K562 (cell line): ENCODE measurements around the gene PEAR1. TPM values are rescaled to one million over a fixed set of nuclear protein-coding genes. Genes with fewer than 3 reads are reported as not detected.

Source experiments
- C11orf30 ChIP-seq: fragments of 450-650 bp; IDR thresholded peaks from 2 replicates; pipeline ENCODE4 v1.6.1; 2016; ENCODE audit warnings: low read depth, mild to moderate bottlenecking
- CBFB ChIP-seq: sonication (generic); formaldehyde crosslinking; IDR thresholded peaks from 2 replicates; pipeline ENCODE4 v1.4.0; 2020; ENCODE audit warnings: mild to moderate bottlenecking, missing genetic modification reagents
- HMG20A ChIP-seq: fragments of 450-650 bp; formaldehyde crosslinking; conservative IDR thresholded peaks from 2 replicates; pipeline ENCODE4 v1.4.0; 2020; ENCODE audit warnings: mild to moderate bottlenecking, mixed read lengths
- MAFK ChIP-seq: IDR thresholded peaks from 2 replicates; pipeline ENCODE4 v1.6.1; 2011; ENCODE audit warnings: low read length, improper control_type of control experiment
- MCM5 ChIP-seq: fragments of 450-650 bp; IDR thresholded peaks from 2 replicates; pipeline ENCODE4 v1.6.1; 2016; ENCODE audit warnings: low read depth
- MXI1 ChIP-seq: IDR thresholded peaks from 2 replicates; pipeline ENCODE4 v1.6.1; 2011; ENCODE audit warnings: low read depth, mild to moderate bottlenecking, improper control_type of control experiment, low read length
- NFIX ChIP-seq: fragments of 250-450 bp; sonication (Bioruptor Pico); IDR thresholded peaks from 2 replicates; pipeline ENCODE4 v1.4.0; 2020; ENCODE audit warnings: low read depth, mild to moderate bottlenecking, moderate library complexity
- POU5F1 ChIP-seq: fragments of 150-350 bp; IDR thresholded peaks from 2 replicates; pipeline ENCODE4 v1.6.1; 2014; ENCODE audit warnings: borderline replicate concordance, low read length, low read depth, mild to moderate bottlenecking; ENCODE audit not compliant: partially characterized antibody
- RBM17 ChIP-seq: fragments of 200-400 bp; formaldehyde crosslinking; IDR thresholded peaks from 2 replicates; pipeline ENCODE4 v1.6.1; 2017; ENCODE audit warnings: low read depth, mild to moderate bottlenecking, low read length, borderline replicate concordance
- SMARCE1 ChIP-seq: fragments of 450-650 bp; IDR thresholded peaks from 2 replicates; pipeline ENCODE4 v1.7.1; 2016; ENCODE audit warnings: mild to moderate bottlenecking
- SNIP1 ChIP-seq: fragments of 450-650 bp; IDR thresholded peaks from 2 replicates; pipeline ENCODE4 v1.7.1; 2017; ENCODE audit warnings: low read depth, mild to moderate bottlenecking
- TCF3 ChIP-seq: sonication (generic); formaldehyde crosslinking; IDR thresholded peaks from 2 replicates; pipeline ENCODE4 v1.4.0; 2020; ENCODE audit warnings: mild to moderate bottlenecking, missing genetic modification reagents
- XRCC5 ChIP-seq: fragments of 200-400 bp; formaldehyde crosslinking; IDR thresholded peaks from 2 replicates; pipeline ENCODE4 v1.6.1; 2017; ENCODE audit warnings: low read depth, mild to moderate bottlenecking, low read length
- YY1 ChIP-seq, 3 experiments: IDR thresholded peaks; 2 replicates each; pipeline ENCODE4 v1.6.1; 2011; ENCODE audit warnings: low read length in 2 of 3, mild to moderate bottlenecking in 2 of 3, moderate library complexity in 2 of 3, borderline replicate concordance in 1 of 3, control low read depth in 1 of 3, low read depth in 1 of 3; ENCODE audit not compliant: insufficient read depth in 3 of 3, insufficient replicate concordance in 2 of 3, control insufficient read depth in 1 of 3, insufficient read length in 1 of 3; ENCODE audit errors: extremely low read depth in 1 of 3
- ZBTB8A ChIP-seq: fragments of 450-650 bp; IDR thresholded peaks from 2 replicates; pipeline ENCODE4 v1.6.1; 2018; ENCODE audit warnings: mild to moderate bottlenecking, moderate library complexity; ENCODE audit not compliant: partially characterized antibody
- ZFX ChIP-seq: sonication (generic); formaldehyde crosslinking; IDR thresholded peaks from 2 replicates; pipeline ENCODE4 v1.8.0; 2022; ENCODE audit warnings: mild to moderate bottlenecking, missing genetic modification reagents, moderate library complexity
- ZNF133 ChIP-seq: fragments of 250-450 bp; sonication (Bioruptor Pico); IDR thresholded peaks from 2 replicates; pipeline ENCODE4 v1.4.0; 2020; ENCODE audit warnings: mild to moderate bottlenecking
- ZNF699 ChIP-seq: fragments of 250-450 bp; sonication (Bioruptor Pico); IDR thresholded peaks from 2 replicates; pipeline ENCODE4 v1.8.0; 2021; ENCODE audit warnings: mild to moderate bottlenecking, moderate library complexity; ENCODE audit not compliant: insufficient replicate concordance
- polyA plus RNA-seq, 8 experiments: library from polyadenylated mRNA; depleted of rRNA in 4 of 8; stranded (reverse) in 5 of 8; unstranded in 3 of 8; fragments of >200 nt; fragmentation: Nextera tagmentation in 2 of 8; fragmentation: Illumina TruSeq in 1 of 8; extraction: Ambion mirVana in 2 of 8; extraction: Trizol in 1 of 8; gene quantifications; 2 replicates each; pipeline versions ENCODE4 v1.2.1 to v1.2.3, GENCODE V29; 2011 to 2014; ENCODE audit warnings: inconsistent platforms in 1 of 8, missing spikeins in 1 of 8
- total RNA-seq, 7 experiments: library from RNA; depleted of rRNA in 6 of 7; stranded (reverse); fragments of >200 nt in 6 of 7; fragmentation: Illumina TruSeq in 2 of 7; extraction: Trizol in 2 of 7; gene quantifications; 2 replicates each; pipeline versions ENCODE4 v1.2.1 to v1.2.3, GENCODE V29; 2011 to 2021; ENCODE audit warnings: low replicate concordance in 1 of 7
- TF ChIP-seq, protein P1 (sequence below): fragments of 450-650 bp; IDR thresholded peaks from 2 replicates; pipeline ENCODE4 v1.6.1; 2017; ENCODE audit warnings: mild to moderate bottlenecking, moderate library complexity
- TF ChIP-seq, protein P2 (sequence below): fragments of 450-650 bp; IDR thresholded peaks from 2 replicates; pipeline ENCODE4 v1.6.1; 2016; ENCODE audit warnings: low read depth, mild to moderate bottlenecking, moderate library complexity
- TF ChIP-seq, protein P3 (sequence below): fragments of 450-650 bp; IDR thresholded peaks from 2 replicates; pipeline ENCODE4 v1.6.1; 2016
- TF ChIP-seq, protein P4 (sequence below): IDR thresholded peaks from 2 replicates; pipeline ENCODE4 v1.6.1; 2014; ENCODE audit warnings: antibody characterized with exemption
- TF ChIP-seq, protein P5 (sequence below): IDR thresholded peaks from 2 replicates; pipeline ENCODE4 v1.6.1; 2011; ENCODE audit warnings: borderline replicate concordance, low read depth, mild to moderate bottlenecking, moderate library complexity, low read length; ENCODE audit not compliant: insufficient read depth, poor library complexity, severe bottlenecking

PEAR1 gene
- total and polyA plus RNA-seq, 9 of the 15 experiments (the other 6 are each of a cell fraction or from before 2014, with no cell fraction given) = 0.87 to 13.9 (median 6.1) TPM

DNA sequence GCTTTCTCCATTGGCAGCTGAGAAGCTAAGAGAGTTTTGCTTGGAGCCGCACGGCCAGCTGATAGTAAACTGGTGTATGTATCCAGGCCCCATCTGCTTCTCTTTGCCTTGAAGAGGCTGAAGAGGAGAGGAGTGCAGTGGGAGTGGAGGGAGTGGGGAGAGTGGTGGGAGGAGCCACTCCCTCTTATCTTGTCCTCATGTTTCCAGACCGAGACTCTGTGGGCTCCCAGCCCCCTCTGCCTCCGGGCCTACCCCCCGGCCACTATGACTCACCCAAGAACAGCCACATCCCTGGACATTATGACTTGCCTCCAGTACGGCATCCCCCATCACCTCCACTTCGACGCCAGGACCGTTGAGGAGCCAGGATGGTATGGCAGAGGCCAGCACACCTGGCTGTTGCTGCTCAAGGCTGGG is 20.9 kb downstream of the PEAR1 start (continued):
- TF ChIP-seq ZNF699 (CRISPR knock-in tag) (no peak), C11orf30 (no peak), HMG20A (no peak), SNIP1 (no peak), ZNF133 (CRISPR knock-in tag) (no peak), MXI1 (no peak), MCM5 (no peak), TCF3 (peak; percentile 70), POU5F1 (no peak), RBM17 (no peak), SMARCE1 (peak; percentile 95), CBFB (CRISPR knock-in tag) (no peak; the same call in 1 of the 2 replicates), NFIX (no peak), XRCC5 (peak; percentile 45; the same call in 1 of the 2 replicates), ZFX (CRISPR knock-in tag) (no peak; the same call in 1 of the 2 replicates), ZBTB8A (no peak), YY1 (IDR thresholded peaks at IDR 0.05; ENCODE audit: borderline replicate concordance in 1 of 3, control insufficient read depth in 1 of 3, extremely low read depth in 1 of 3, insufficient read depth in 3 of 3, insufficient read length in 1 of 3, insufficient replicate concordance in 2 of 3, low read depth in 1 of 3, low read length in 2 of 3) (peak in 1 of 3 experiments; percentile 6), MAFK (no peak)
- TF ChIP-seq, protein P1, sequence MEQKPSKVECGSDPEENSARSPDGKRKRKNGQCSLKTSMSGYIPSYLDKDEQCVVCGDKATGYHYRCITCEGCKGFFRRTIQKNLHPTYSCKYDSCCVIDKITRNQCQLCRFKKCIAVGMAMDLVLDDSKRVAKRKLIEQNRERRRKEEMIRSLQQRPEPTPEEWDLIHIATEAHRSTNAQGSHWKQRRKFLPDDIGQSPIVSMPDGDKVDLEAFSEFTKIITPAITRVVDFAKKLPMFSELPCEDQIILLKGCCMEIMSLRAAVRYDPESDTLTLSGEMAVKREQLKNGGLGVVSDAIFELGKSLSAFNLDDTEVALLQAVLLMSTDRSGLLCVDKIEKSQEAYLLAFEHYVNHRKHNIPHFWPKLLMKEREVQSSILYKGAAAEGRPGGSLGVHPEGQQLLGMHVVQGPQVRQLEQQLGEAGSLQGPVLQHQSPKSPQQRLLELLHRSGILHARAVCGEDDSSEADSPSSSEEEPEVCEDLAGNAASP = no peak
- TF ChIP-seq, protein P2, sequence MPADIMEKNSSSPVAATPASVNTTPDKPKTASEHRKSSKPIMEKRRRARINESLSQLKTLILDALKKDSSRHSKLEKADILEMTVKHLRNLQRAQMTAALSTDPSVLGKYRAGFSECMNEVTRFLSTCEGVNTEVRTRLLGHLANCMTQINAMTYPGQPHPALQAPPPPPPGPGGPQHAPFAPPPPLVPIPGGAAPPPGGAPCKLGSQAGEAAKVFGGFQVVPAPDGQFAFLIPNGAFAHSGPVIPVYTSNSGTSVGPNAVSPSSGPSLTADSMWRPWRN = no peak
- TF ChIP-seq, protein P3, sequence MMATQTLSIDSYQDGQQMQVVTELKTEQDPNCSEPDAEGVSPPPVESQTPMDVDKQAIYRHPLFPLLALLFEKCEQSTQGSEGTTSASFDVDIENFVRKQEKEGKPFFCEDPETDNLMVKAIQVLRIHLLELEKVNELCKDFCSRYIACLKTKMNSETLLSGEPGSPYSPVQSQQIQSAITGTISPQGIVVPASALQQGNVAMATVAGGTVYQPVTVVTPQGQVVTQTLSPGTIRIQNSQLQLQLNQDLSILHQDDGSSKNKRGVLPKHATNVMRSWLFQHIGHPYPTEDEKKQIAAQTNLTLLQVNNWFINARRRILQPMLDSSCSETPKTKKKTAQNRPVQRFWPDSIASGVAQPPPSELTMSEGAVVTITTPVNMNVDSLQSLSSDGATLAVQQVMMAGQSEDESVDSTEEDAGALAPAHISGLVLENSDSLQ = peak; percentile 68; the same call in 1 of the 2 replicates
- TF ChIP-seq, protein P4, sequence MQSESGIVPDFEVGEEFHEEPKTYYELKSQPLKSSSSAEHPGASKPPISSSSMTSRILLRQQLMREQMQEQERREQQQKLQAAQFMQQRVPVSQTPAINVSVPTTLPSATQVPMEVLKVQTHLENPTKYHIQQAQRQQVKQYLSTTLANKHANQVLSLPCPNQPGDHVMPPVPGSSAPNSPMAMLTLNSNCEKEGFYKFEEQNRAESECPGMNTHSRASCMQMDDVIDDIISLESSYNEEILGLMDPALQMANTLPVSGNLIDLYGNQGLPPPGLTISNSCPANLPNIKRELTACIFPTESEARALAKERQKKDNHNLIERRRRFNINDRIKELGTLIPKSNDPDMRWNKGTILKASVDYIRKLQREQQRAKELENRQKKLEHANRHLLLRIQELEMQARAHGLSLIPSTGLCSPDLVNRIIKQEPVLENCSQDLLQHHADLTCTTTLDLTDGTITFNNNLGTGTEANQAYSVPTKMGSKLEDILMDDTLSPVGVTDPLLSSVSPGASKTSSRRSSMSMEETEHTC = no peak
- TF ChIP-seq, protein P5, sequence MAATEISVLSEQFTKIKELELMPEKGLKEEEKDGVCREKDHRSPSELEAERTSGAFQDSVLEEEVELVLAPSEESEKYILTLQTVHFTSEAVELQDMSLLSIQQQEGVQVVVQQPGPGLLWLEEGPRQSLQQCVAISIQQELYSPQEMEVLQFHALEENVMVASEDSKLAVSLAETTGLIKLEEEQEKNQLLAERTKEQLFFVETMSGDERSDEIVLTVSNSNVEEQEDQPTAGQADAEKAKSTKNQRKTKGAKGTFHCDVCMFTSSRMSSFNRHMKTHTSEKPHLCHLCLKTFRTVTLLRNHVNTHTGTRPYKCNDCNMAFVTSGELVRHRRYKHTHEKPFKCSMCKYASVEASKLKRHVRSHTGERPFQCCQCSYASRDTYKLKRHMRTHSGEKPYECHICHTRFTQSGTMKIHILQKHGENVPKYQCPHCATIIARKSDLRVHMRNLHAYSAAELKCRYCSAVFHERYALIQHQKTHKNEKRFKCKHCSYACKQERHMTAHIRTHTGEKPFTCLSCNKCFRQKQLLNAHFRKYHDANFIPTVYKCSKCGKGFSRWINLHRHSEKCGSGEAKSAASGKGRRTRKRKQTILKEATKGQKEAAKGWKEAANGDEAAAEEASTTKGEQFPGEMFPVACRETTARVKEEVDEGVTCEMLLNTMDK = no peak
